Measurements from ENCODE around the gene CXCL16.

GRCh38 chr17:4768298-4768697, 28.6 kb upstream of the CXCL16 start:
- TF ChIP-seq EP300 (IDR thresholded peaks at IDR 0.05), result no peak
- no peak for TF ChIP-seq CTCF (IDR thresholded peaks at IDR 0.05)
- TF ChIP-seq POLR2A (IDR thresholded peaks at IDR 0.05), result no peak
- no peak for TF ChIP-seq POLR2AphosphoS5 (IDR thresholded peaks at IDR 0.05)
